Measurements from ENCODE around the gene FARP1.

DNA sequence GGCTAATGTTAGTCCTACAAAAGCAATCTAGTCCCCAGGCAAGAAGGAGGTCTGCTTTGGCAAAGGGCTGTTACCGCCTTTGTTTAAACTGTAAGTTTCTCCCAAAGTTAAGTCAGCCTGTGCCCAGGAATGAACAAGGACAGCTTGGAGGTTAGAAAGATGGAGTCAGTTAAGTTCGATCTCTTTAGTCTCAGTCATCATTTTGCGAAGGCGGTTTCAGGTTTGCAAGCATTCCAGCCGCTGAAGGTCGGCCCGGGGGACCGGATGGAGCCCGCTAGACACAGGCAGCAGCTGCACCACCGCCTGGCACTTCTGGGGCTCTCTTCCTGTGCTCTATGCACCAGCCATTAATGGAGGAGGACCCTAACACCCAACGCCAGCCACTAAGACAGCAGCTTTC lies 342.7 kb downstream of the FARP1 start:
- TF ChIP-seq CTCF (IDR thresholded peaks at IDR 0.05; ENCODE audit: insufficient read depth, low read length, poor library complexity, severe bottlenecking) (no peak), EZH2phosphoT487 (conservative IDR thresholded peaks at IDR 0.05; ENCODE audit: low read length) (no peak)

Measured in SU-DHL-6 (cell line).